ENCODE data around the gene C9orf85.
"Not testable (repeated sequence)": the region's sequence is repeated elsewhere in the genome, so short reads cannot be mapped to it uniquely, and the experiment has no call there.

Gene C9orf85

GRCh38 chr9:71891557-71892189, 19.8 kb upstream of the C9orf85 start:
- TF ChIP-seq CTCF (IDR thresholded peaks at IDR 0.05; ENCODE audit: insufficient read depth, missing control alignments), result no peak
- DNase-seq (ENCODE audit: insufficient read length, low spot score), result no peak
- FAIRE-seq, result no peak

GRCh38 chr9:71895117-71895516, 16.3 kb upstream of the C9orf85 start:
- TF ChIP-seq CTCF (IDR thresholded peaks at IDR 0.05; ENCODE audit: insufficient read depth, missing control alignments), result no peak
- no peak for DNase-seq (ENCODE audit: insufficient read length, low spot score)
- no peak for FAIRE-seq

GRCh38 chr9:71895955-71896354, 15.5 kb upstream of the C9orf85 start:
- no peak for TF ChIP-seq CTCF (IDR thresholded peaks at IDR 0.05; ENCODE audit: insufficient read depth, missing control alignments)
- DNase-seq (ENCODE audit: insufficient read length, low spot score) (no peak), FAIRE-seq (no peak)

GRCh38 chr9:71896761-71897160, 14.7 kb upstream of the C9orf85 start:
- TF ChIP-seq CTCF (IDR thresholded peaks at IDR 0.05; ENCODE audit: insufficient read depth, missing control alignments), result no peak
- no peak for DNase-seq (ENCODE audit: insufficient read length, low spot score)
- no peak for FAIRE-seq

GRCh38 chr9:71897577-71897976, 13.9 kb upstream of the C9orf85 start:
- TF ChIP-seq CTCF (IDR thresholded peaks at IDR 0.05; ENCODE audit: insufficient read depth, missing control alignments), result no peak
- DNase-seq (ENCODE audit: insufficient read length, low spot score), result no peak
- FAIRE-seq, result no peak

GRCh38 chr9:71898756-71899155, 12.7 kb upstream of the C9orf85 start:
- FAIRE-seq; DNase-seq (ENCODE audit: insufficient read length, low spot score): not testable (repeated sequence)

GRCh38 chr9:71901695-71902597, 9.5 kb upstream of the C9orf85 start:
- DNase-seq (ENCODE audit: insufficient read length, low spot score), result no peak

More at GRCh38 chr9:71901695-71902597, 9.5 kb upstream of the C9orf85 start:
- peak; percentile 35 for FAIRE-seq
- no peak for TF ChIP-seq CTCF (IDR thresholded peaks at IDR 0.05; ENCODE audit: insufficient read depth, missing control alignments)

All from D721Med (cell line).